ENCODE results near the gene INMT.

The INMT gene

GRCh38 chr7:30727061-30727945, 24.6 kb upstream of the INMT start:
- Histone ChIP-seq H3K36me3 (ENCODE audit: control insufficient read depth, low read length) (no peaks in the 10 kb centered on the region), H3K9me2 (replicated peaks; ENCODE audit: control insufficient read depth, low read length) (no peaks in the 10 kb centered on the region), H3K27ac (ENCODE audit: low read depth, low read length) (no peak overlapping the region), H4K20me1 (ENCODE audit: control insufficient read depth, insufficient read depth, low read depth, low read length) (no peaks in the 10 kb centered on the region), H3F3A (ENCODE audit: control insufficient read depth, insufficient read depth) (no peaks in the 10 kb centered on the region), H3K4me3 (ENCODE audit: low read length) (no peak overlapping the region), H3K27me3 (ENCODE audit: control insufficient read depth, low read length) (peaks cover 46% of the 10 kb centered on the region), H3K9me3 (ENCODE audit: control insufficient read depth, insufficient read depth, low read length) (no peaks in the 10 kb centered on the region), H3K4me2 (ENCODE audit: low read length) (peak overlapping the region; percentile 14; the same call in 1 of the 2 replicates), H3K4me1 (ENCODE audit: control insufficient read depth, low read length) (peaks cover 12% of the 10 kb centered on the region), H3K79me2 (ENCODE audit: control insufficient read depth, low read length) (no peaks in the 10 kb centered on the region)
- TF ChIP-seq CTCF (IDR thresholded peaks at IDR 0.05; ENCODE audit: low read depth, low read length, poor library complexity, severe bottlenecking) (no peak), EZH2phosphoT487 (IDR thresholded peaks at IDR 0.05; ENCODE audit: borderline replicate concordance, low read length) (no peak)

DNA sequence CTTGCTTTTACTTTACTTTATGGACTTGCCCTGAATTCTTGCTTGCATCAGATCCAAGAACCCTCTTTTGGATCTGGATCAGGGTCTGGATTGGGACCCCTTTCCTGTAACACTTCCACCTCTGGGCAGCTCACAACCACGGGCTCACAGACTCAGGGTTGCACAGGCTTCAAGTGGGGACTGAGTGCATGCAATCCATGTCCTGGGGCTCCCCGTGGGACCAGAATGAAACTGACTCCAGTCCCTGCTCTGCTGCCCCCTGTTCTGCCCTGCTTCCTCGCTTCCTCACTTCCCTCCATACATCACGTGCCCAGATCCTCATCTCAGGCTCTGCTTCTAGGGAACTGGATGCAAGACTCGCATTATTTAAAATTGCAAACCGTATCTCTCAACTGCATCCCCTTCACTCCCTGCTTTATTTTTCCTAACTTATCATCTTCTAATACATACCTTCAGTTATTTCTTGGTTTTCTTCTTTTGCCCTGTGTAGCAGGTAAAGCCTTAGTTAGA, 23.3 kb upstream of the INMT start:
- H3K9me3 ChIP-seq (ENCODE audit: control insufficient read depth, insufficient read depth, low read length): no peaks in the 10 kb centered on the region
- H3K4me2 ChIP-seq (ENCODE audit: low read length): no peak overlapping the region
- peaks cover 35% of the 10 kb centered on the region for H3K27me3 ChIP-seq (ENCODE audit: control insufficient read depth, low read length)
- no peaks in the 10 kb centered on the region for H3F3A ChIP-seq (ENCODE audit: control insufficient read depth, insufficient read depth)
- H3K79me2 ChIP-seq (ENCODE audit: control insufficient read depth, low read length): no peaks in the 10 kb centered on the region
- H3K36me3 ChIP-seq (ENCODE audit: control insufficient read depth, low read length): no peaks in the 10 kb centered on the region
- no peaks in the 10 kb centered on the region for H3K9me2 ChIP-seq (replicated peaks; ENCODE audit: control insufficient read depth, low read length)
- TF ChIP-seq CTCF (IDR thresholded peaks at IDR 0.05; ENCODE audit: low read depth, low read length, poor library complexity, severe bottlenecking) (no peak), EZH2phosphoT487 (IDR thresholded peaks at IDR 0.05; ENCODE audit: borderline replicate concordance, low read length) (no peak)
- H3K4me1 ChIP-seq (ENCODE audit: control insufficient read depth, low read length): peaks cover 12% of the 10 kb centered on the region
- H3K27ac ChIP-seq (ENCODE audit: low read depth, low read length): no peak overlapping the region
- no peak overlapping the region for H3K4me3 ChIP-seq (ENCODE audit: low read length)
- H4K20me1 ChIP-seq (ENCODE audit: control insufficient read depth, insufficient read depth, low read depth, low read length): no peaks in the 10 kb centered on the region

DNA sequence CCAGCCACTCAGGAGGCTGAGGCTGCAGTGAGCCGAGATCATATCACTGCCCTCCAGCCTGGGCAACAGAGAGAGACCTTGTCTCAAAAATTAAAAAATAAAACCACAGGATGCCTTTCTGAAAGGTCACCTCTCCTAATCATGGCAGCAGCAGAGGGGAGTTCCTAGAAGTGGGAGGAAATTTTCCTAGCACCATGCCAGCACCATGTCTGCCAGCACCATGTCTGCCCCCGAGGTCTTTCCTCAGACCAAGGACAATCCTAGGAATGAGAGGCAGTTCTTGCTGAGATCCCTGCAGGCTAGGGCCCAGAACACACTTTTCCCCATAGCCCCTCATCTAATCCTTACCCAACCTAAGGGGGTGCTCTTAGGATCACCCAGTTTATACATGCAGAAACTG, 22.3 kb upstream of the INMT start:
- H3K9me2 ChIP-seq (replicated peaks; ENCODE audit: control insufficient read depth, low read length): no peaks in the 10 kb centered on the region
- H3K36me3 ChIP-seq (ENCODE audit: control insufficient read depth, low read length): no peaks in the 10 kb centered on the region
- peaks cover 12% of the 10 kb centered on the region for H3K4me1 ChIP-seq (ENCODE audit: control insufficient read depth, low read length)
- no peaks in the 10 kb centered on the region for H3K9me3 ChIP-seq (ENCODE audit: control insufficient read depth, insufficient read depth, low read length)
- H3K27me3 ChIP-seq (ENCODE audit: control insufficient read depth, low read length): peaks cover 30% of the 10 kb centered on the region
- H4K20me1 ChIP-seq (ENCODE audit: control insufficient read depth, insufficient read depth, low read depth, low read length): no peaks in the 10 kb centered on the region
- no peaks in the 10 kb centered on the region for H3F3A ChIP-seq (ENCODE audit: control insufficient read depth, insufficient read depth)
- TF ChIP-seq EZH2phosphoT487 (IDR thresholded peaks at IDR 0.05; ENCODE audit: borderline replicate concordance, low read length): no peak
- TF ChIP-seq CTCF (IDR thresholded peaks at IDR 0.05; ENCODE audit: low read depth, low read length, poor library complexity, severe bottlenecking): no peak
- no peak overlapping the region for H3K27ac ChIP-seq (ENCODE audit: low read depth, low read length)
- no peak overlapping the region for H3K4me2 ChIP-seq (ENCODE audit: low read length)
- H3K4me3 ChIP-seq (ENCODE audit: low read length): no peak overlapping the region
- no peaks in the 10 kb centered on the region for H3K79me2 ChIP-seq (ENCODE audit: control insufficient read depth, low read length)

All from DOHH2 (cell line).